GM19099 (cell line): ENCODE measurements around the gene CDR2.

Experiments used
- POLR2A ChIP-seq: IDR thresholded peaks from 3 replicates; pipeline ENCODE4 v1.6.1; 2011; ENCODE audit warnings: low read depth; ENCODE audit not compliant: insufficient read length; ENCODE audit errors: extremely low read depth

CDR2 gene

GRCh38 chr16:22386976-22387375, 12.6 kb upstream of the CDR2 start:
- TF ChIP-seq POLR2A, result no peak

- TF ChIP-seq POLR2A, result no peak
Observed at GRCh38 chr16:22385196-22385595, 10.8 kb upstream of the CDR2 start.

- no peak for TF ChIP-seq POLR2A
Observed at GRCh38 chr16:22383827-22384226, 9.4 kb upstream of the CDR2 start.

DNA sequence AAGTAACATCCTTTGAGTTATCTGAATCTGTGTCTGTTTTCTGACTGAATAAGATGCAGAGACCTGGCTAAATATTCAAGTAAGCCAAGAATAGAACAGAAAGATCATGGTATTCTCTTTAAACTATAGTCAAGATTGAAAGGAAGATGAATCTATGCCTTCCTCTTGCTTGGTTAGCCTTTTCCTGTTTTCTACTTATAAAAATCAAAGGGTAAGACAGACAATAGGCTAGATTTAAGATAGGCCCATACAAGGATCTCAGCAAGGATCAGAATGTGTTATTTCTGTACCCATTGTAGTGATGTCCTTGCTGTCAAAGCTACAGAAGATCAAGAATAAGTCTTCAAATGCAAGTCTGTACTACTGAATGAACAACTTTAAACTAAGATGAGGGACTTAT, 7.0 kb upstream of the CDR2 start:
- TF ChIP-seq POLR2A, result no peak

DNA sequence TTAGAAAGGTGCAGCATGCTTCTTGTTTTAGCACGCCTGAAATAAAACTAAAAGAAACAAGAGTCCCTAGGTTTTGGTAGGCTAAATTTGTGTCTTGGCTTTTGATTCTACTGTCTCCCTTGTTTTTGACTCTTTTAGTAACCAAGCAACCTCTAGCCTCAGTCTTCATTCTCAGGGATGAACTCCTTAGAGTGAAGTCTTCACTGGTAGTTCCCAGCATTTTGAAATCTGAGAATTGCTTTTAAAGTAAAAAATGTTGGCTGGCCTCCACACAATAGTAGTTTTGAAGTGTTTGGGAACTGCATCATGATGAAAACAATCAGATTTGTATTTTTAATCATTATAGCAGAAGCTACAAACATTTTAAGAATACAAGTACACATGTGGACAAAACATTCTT, 6.1 kb upstream of the CDR2 start:
- TF ChIP-seq POLR2A, result no peak

DNA sequence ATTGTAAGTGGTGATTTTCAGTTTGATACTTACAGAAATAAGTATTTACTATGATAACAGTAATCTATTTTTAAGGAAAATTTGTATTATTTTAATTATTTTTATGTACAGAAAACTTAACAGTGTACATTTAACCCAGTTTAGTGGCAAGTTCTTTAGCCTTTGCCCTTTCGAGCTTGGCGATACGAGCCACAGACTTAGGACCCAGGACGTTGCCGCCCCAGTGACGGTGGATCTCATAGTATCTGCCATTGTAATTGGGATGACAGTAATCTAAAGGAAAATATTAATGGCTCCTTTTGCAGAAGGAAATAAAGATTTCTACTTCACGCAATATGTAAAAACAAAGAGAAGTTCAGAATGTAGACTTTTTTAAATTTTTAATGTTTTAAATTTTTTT, 5.2 kb upstream of the CDR2 start:
- TF ChIP-seq POLR2A, result no peak

DNA sequence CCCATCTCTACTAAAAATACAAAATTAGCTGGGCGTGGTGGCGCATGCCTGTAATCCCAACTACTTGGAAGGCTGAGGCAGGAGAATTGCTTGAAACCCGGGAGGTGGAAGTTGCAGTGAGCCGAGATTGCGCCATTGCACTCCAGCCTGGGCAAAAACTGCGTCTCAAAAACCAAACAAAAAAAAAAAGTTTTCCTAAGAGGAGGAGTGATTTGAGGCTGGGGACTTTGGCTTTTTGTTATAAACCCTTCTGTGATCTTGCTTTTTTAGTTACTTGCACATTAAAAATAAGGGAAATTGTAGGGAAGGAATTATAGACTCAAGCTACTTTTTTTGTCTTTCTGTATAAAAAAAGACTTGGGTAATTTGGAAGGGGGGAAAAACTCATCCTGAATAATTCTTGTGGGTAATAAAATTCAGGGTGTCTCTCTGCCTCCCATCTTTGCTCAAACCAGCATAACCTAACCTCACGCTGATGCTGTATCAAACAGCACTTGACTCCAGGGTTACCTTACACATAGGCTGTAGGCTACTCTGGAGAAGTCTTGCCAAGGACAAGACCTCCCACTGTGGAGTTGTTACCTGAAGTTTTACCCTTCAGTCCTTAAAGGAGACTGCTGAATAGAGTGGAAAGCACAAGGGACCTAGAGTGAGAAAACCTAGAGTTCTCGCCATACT, 1.7 kb upstream of the CDR2 start:
- no peak for TF ChIP-seq POLR2A

GRCh38 chr16:22375117-22375962, 921 bp upstream of the CDR2 start:
- TF ChIP-seq POLR2A, result no peak

- no peak for TF ChIP-seq POLR2A
Observed at GRCh38 chr16:22373662-22374310, 633 bp downstream of the CDR2 start.

GRCh38 chr16:22372882-22373661, 1.3 kb downstream of the CDR2 start:
- no peak for TF ChIP-seq POLR2A

DNA sequence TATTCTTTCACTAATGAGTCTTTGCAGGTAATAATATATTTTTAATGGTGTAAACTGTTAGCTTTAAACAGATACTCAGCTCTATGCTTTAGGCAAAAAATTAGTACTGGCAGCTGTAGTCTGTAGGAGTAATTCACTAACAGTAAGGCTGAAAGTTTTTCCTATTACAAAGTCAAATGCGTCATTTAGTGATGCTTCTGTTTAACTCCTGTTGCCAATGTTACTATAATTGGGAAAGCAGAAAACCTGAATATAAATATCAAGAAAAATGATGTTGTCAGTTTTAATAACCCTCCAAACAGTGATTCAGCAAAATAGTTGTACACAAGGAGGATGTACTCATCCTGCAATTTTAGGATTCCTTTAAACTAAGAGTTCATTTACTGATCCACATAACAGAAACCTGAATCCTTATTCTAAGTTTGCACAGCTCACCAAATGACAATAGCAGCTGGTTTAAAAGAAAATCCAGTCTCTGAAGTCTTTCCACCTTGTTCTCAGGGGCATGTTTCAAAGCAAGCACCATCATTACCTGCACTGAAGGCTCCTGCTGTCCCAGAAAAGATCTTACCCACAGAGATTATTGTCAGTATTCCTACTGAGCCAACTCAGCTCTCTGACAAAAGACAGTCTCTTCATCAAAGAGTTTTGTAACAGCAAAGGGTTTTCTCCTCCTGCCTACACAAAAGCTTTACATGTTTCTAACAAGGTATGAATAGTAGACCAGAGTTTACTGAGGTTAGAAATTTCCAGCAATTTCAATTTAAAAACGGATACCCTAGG, 4.2 kb downstream of the CDR2 start:
- no peak for TF ChIP-seq POLR2A

DNA sequence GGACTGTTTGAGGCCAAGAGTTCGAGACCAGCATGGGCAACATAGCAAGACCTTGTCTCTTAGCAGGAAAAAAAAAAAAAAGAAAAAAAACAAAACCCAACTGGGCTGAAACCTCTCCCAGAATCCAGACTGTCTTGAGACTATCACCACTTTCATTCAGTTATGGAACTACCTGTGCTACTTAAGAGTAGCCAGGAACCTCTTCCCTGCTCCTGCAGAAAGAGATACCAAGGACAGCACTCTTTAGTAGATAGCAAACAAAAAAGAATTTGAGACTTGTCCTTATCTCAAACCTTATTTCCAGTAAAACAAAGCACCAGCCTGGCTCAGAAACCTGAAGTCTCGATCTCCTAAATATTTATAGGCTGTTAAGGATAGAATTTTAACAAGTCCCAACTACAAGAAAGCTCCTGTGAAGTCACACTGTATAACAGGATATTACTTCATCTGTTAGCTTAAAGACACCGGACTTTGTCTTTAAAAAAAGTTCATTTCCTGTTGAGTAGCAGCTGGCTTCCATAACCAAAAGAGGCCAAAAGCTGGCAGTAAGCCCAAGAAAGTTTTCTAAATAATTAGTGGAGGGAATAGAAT, 5.1 kb downstream of the CDR2 start:
- no peak for TF ChIP-seq POLR2A

- no peak for TF ChIP-seq POLR2A
Observed at GRCh38 chr16:22366889-22367288, 7.5 kb downstream of the CDR2 start.

GRCh38 chr16:22366371-22366770, 8.0 kb downstream of the CDR2 start:
- TF ChIP-seq POLR2A, result no peak
